GM21526 (cell line): ENCODE results near the gene CCM2L.

Source experiments
- ATAC-seq: cut with Tn5 transposase; IDR thresholded peaks from one replicate; pipeline ENCODE4 v1.9.1; 2021; ENCODE audit warnings: moderate library complexity; ENCODE audit not compliant: unreplicated experiment, low FRiP score

Gene CCM2L

DNA sequence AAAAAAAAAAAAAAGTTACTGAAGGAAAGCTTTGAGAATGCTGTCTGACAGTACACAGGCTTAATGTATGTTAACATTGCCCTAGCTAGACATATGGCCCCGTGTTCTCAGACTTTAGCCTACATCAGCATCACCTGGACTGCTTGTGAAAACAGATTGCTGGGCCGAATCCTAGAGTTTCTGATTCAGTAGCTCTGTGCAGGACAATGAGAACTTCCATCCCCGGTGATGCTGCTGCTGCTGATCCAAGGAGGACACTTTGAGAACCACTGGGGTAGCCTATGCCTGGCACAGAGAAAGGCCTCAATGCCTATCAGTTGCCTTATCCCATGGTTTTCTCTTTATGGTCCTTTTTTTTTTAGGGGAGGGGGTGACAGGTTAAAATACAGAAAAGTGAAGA lies 43.4 kb downstream of the CCM2L start:
- no peak for ATAC-seq

DNA sequence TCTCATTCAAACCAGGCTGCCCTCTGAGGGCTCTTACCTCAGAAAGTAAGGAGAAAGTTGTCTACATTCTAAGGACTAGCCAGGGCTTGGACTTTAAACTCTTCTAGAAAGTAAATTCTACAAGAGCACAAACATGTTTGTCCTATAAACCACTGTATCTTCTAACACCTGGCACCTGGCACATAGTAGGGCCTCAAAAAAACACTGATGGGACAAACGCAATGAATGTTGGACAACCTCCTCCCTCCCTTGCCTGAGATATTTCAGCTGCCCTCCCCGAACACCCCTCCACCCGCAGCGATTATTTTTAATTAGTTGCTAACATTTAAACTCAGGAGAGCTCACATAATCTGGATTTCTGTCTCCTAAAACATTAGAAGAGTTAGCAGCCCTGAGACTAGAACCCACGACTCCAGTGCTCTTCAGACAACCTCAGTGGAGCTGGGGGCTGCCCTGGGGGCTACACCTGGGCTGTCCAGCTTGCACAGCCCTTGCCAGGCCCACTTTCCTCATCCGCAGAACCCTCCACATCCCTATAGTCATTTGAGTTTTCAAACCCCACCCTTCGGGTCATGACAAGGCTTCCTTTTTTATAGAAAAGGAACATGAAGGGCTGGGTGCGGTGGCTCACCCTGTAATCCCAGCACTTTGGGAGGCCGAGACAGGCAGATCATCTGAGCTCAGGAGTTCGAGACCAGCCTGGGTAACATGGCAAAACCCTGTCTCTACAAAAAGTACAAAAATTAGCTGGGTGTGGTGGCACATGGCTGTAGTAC lies 46.7 kb downstream of the CCM2L start:
- no peak for ATAC-seq

DNA sequence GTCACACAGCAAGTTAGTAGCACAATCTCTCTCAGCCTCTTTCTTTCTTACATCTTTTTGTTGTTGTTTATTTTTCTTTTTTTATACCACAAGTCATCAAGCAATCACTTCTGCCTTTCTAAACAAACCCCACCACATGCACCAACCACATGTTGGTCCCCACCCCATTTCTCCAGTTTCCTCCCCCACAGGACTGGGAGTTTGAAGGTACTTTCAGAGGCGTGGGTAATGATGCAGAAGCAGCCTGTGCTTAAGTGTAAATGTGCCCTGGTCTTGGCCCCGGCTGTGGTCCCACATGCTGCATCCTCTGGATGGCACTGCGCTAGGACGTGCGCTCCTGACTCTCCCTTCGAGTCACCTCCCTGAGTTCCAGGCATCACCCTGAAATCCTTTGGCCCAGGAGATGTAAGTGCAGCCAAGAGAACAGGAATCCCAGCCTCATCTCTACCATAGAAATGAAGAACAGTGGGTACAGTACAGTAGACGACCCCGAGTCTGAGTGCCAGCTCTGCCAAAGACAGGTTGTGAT lies 47.5 kb downstream of the CCM2L start:
- no peak for ATAC-seq

DNA sequence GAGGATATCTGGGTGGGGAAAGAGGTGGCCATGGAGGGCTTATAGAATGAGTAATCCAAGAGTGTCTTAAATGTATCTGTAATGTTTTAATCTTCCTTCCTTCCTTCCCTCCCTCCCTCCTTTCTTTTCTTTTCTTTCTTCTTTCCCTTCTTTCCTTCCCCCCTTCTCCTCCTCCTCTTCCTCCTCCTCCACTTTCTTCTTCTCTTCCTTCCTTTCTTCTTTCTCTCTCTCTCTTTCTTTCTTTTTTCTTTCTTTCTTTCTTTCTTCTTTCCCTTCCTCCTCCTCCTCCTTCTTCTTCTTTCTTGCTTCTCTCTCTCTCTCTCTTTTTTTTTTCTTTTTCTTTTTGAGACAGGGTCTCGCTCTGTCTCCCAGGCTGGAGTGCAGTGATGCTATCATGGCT lies 49.0 kb downstream of the CCM2L start:
- no peak for ATAC-seq

DNA sequence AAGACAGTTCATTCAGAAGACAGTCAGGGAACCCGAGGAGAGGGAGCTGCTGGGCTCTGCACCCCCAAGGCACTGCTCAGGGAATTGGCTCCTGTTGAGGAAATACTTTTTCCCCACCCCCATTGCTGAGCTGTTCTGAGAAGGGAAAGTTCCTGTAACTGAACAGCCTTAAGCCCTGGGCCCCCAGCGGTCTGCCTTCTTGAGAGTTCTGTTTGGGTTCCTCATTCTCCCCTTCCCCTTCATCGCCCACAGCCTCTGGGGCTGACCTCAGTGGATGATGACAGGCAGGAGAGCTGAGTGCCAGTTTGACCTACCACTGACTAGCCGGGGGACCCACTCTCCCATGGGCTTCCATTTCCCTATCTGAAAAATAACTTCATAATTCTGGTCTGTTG lies 52.5 kb downstream of the CCM2L start:
- ATAC-seq, result no peak

DNA sequence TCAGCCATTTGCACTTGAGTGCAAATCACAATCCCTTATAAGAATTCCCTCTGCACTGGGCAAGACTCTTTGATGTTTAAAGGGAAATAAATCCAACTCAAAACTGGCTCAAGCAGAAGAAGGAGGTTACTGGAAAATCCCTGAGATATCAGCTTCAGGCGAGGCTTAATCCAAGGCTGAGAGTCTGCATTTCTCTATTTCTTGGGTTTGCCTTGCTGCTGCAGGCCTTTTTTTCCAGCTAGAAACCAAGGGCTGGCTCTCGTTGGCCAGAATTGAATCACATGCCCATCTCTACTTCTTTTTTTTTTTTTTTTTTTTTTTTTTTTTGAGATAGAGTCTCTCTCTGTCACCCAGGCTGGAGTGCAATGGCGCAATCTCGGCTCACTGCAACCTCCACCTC lies 53.5 kb downstream of the CCM2L start:
- no peak for ATAC-seq

DNA sequence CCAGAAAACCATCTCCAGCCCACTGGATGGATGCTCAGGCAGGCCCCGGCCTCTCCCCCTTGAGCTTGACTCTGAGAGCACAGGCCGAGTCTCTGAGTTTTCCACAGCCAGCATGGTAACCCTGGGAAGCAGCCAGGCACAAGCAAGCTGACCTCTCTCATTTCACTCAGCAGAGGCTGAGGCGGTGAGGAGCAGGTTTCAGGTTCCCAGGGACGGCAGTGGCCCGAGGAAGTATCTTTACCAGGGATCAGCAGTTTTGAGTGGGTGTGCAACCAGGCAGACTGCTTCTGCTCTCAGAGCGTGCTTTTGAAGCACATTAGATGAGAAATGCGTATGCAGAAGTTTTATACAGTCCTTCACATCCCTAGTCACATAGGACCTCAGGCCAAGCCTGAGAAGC lies 54.4 kb downstream of the CCM2L start:
- ATAC-seq, result no peak

DNA sequence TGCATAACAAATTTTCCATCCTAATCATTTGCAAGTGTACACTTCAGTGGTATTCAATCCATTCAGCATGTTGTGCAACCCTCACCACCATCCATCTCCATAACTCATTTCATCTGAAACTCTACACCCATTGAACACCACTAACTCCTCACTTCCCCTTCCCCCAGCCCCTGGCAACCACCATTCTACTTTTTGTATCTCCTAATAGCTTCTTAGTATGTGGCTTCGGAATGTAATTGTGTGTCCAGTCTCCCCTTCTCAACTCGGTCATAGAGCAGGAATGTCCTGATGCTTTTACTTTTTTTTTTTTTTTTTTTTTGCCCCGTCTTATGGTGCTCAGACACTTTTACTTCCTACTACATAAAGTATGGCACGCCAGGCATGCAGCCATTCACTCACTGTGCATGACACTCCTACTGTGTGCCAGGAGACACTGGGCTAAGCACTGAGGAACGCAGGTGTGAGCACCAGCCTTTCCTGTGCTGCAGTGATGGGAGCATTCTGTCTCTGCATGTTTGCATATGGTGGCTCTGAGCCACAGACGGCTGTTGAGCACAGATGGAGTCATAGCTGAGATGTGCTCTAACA lies 57.1 kb downstream of the CCM2L start:
- no peak for ATAC-seq

DNA sequence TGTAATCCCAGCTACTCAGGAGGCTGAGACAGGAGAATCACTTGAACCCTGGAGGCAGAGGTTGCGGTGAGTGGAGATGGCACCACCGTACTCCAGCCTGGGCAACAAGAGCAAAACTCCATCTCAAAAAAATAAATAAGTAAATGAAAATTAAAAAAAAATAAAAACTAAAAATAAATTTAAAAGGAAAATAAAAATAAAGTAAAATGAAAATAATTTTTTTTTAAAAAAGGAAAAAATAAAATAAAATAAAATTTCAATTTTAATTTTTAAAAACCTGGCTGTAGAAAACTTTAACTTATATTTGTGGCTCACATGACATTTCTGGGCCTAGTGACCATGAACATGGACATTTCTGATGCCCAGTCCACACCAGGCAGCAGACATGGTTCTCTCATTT lies 57.9 kb downstream of the CCM2L start:
- no peak for ATAC-seq

DNA sequence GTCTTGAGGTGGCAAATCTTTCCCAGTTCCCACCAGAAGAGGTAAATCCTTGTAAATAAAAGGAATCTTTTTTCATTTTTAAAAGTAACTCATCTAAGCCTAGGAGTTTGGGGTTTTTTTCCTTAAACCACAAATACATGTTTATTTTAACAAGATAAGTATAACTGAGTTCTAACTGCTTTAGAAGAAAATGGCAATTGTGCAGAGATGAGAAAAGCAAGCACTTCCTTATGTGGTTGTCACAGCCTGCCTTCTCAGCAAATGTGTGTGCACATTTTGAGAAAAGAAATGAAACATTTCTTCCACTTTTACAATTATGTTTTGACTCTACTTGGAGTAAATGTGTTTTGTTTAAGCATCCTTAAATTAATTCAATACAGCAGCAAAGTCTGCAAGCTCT lies 59.5 kb downstream of the CCM2L start:
- no peak for ATAC-seq

DNA sequence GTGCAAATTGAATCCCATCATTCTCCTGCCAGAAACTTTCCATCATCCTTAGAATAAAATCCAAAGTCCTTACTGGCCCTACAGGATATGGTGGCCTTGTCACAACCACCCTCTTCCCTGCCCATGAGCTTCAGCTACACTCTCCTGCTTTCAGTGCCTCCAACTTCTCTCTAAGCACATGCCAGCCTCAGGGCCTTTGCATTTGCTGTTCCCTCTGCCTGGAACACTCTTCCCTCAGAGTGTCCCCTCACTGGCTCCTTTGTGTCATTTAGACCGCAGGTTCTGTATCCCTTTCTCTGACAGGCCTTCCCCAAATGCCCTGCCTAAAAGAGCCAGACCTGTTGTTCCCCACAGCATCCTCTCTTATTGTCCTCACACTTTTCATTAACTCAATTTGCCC lies 60.0 kb downstream of the CCM2L start:
- ATAC-seq, result no peak

DNA sequence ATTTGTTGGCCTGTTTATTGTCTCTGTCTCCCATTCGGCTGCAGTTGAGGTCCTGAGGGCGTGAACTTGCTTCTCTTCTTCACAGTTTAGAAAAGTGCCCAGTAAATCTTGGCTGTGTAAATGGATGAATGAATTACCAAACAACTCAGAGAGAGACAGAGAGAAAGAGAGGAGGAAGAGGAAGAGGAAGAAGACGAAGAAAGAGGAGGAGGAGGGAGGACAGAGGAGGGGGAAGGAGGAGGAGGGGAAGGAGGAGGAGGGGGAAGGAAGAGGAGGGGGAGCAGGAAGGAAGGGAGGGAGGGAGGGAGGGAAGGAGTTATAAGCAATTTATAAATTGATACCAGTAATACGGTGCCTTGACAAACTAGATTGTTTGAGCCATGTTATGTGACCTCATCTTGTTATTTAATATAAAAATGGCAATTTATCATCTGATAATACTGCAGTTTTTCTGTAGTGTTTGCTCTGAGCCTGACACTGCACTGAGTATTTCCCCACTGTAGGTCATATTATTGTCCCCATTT lies 60.5 kb downstream of the CCM2L start:
- ATAC-seq, result no peak

DNA sequence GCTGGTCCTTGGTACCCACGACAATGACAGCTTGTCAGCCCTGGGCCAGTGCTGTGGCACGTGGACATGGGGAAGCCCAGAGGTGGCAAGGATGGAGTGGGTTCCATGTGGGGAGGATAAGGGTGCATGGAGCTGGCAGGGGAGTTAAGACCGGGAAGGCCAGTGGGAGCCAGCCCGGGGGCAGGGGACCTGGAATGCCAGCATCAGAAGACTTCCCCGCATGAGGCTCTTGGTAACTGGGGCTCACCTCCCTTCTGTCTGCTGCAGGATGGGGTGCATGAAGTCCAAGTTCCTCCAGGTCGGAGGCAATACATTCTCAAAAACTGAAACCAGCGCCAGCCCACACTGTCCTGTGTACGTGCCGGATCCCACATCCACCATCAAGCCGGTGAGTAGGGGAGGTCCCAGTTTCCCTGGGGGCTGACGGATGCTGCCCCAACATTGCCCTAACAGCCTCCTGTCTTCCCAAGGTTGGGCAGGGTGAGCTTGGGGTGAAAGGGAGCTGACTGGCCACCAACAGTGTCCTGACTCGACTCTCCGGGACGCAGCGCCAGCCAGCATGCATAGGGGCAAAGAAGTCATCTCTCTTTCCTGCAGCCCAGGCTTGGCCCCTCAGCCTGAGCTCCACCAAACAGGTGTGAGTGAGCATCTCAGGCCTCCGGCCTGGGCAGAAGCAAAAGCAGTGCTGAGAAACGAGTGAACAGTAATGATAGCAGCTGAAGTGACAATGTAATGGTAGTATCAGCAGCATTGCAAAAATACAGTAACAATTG lies 61.3 kb downstream of the CCM2L start:
- no peak for ATAC-seq

DNA sequence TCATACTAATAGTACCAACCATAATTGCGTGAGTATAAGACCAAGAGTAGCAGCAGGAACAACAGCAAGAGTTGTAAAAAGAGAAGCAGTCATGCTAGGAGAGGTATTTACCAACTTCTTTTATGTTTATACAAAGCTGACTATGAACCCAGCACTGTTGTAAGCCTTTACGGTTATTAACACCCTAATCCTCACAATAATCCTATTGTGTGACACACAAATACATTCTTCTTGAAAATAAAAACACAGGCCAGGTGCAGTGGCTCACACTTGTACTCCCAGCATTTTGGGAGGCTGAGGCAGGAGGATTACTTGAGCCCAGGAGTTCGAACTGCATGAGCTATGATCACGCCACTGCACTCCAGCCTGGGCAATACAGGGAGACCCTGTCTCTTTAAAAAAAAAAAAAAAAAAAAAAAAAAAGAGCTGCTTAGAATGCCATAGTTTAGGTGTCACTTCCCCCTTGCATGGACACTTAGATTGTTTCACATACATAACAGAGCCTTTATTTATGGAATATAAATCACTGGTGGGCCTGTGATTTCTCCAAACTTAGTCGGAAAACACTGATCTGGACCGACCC lies 62.0 kb downstream of the CCM2L start:
- ATAC-seq, result no peak

DNA sequence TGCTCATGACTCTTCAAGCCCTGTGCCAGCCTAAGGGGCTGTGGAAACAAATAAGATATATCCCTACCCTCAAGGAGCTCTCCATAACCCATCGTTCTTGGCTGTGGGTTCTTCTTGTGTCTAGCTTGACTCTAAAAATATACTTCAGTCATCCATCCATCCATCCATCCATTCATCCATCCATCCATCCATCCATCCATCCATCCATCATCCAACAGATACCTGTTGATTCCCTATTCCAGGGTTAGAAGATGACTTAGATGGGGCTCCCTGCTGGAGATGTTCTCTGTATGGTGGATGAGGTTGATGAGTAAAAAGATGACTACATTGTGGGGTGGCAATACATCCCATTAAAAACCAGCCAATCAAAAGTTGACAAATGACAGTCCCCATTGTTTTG lies 65.3 kb downstream of the CCM2L start:
- no peak for ATAC-seq

DNA sequence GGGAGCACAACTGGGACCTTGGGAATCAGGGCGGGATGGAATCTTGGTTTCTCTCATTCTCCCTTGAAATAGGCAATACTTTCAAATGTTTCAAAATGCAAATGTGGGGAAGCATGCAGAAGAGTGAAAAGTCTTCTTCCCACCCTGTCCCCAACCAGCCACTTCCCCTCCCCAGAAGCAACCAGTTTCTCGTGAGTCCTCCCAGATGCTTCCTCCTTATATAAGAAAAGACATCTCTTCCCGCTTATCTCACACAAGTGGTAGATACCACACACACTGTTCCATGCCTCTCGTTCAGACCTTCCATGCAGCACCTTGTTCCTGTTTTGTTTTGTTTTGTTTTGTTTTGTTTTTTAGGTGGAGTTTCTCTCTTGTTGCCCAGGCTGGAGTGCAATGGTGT lies 67.0 kb downstream of the CCM2L start:
- ATAC-seq, result no peak

DNA sequence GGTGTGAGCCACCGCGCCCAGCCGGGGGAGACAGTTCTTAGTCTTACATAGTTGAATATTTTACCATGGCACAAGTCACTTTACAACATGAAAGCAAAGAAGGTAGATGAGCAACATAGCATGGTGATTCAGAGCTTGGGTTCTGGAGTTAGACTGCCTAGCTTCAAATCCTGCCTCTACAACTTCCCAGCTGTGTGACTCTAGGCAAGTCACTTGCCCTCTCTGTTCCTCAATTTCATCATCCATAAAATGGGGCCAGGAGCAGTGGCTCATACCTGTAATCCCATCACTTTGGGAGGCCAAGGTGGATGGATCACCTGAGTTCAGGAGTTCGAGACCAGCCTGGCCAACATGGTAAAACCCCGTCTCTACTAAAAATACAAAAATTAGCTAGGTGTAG lies 68.1 kb downstream of the CCM2L start:
- no peak for ATAC-seq

DNA sequence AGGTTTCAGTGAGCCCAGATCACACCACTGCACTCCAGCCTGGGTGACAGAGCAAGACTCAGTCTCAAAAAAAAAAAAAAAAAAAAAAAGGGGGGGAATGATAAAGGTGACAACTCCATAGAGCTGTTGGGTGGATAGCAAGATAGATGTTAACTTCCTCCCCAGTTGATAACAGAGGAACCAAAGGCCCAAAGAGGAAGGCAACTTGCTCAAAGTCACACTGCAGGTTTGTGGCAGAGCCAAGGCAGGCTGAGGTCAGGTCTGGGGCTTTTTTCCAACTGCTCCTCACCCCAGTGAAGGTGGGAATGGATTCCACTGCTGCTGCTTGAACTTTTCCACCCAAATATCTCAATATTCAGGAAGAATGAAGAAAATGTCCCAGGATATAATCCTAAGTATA lies 68.6 kb downstream of the CCM2L start:
- no peak for ATAC-seq

DNA sequence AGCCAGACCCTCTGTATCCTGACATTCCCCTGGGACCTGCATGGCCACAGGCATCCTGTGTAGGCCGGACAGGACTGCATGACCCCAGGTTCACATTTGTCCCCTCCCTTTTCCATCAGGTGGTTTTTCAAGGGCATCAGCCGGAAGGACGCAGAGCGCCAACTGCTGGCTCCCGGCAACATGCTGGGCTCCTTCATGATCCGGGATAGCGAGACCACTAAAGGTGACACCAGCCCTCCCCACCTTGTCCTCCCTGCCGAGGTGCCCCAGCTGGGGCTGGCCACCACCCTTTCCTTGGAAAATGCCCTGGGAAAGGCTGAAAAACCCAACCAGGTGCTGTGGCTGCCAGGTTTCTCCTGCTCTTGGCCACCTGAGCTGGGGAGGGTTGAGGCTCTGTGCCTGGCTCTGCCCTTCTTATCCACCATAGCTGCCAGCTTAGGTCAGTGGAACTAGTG lies 69.4 kb downstream of the CCM2L start:
- ATAC-seq, result no peak

DNA sequence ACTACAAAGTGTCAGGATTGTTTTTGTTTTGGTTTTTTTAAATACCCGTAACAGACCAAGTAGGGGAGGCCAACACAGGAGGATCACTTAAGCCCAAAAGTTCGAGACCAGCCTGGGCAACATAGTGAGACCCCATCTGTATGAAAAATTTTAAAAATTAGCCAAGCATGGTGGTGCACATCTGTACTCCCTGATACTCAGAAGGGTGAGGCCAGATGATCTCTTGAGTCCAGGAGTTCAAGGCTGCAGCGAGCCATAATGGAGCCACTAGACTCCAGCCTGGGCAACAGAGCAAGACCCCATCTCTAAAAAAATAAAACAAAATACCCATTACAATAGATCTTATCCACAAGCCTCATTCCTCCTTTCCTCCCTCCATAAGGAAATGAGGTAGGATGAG lies 70.5 kb downstream of the CCM2L start:
- ATAC-seq, result no peak
